ENCODE measurements around the gene XKR7. TPM values are rescaled to one million over a fixed set of nuclear protein-coding genes. Genes with fewer than 3 reads are reported as not detected.

XKR7 gene
- total RNA-seq, 4 donors from 2014 or later, result not detected

GRCh38 chr20:32050324-32050841 is 82.4 kb downstream of the XKR7 start:
- TF ChIP-seq EP300 (IDR thresholded peaks at IDR 0.05), result no peak
- TF ChIP-seq CTCF (IDR thresholded peaks at IDR 0.05), result no peak
- TF ChIP-seq POLR2AphosphoS5 (IDR thresholded peaks at IDR 0.05), result no peak
- TF ChIP-seq POLR2A (IDR thresholded peaks at IDR 0.05), result no peak
- Histone ChIP-seq H3K9me3 (no peaks in the 10 kb centered on the region), H3K36me3 (no peaks in the 10 kb centered on the region), H3K4me1 (peaks cover 16% of the 10 kb centered on the region), H3K27me3 (peaks cover 53% of the 10 kb centered on the region), H3K4me3 (no peak overlapping the region), H3K27ac (no peak overlapping the region)
- no peak for DNase-seq (ENCODE audit: low spot score in 2 of 2)
- WGBS, result 96% methylated on average over 4 of the region's 4 CpGs

- Histone ChIP-seq H3K36me3 (no peaks in the 10 kb centered on the region), H3K27me3 (peaks cover 54% of the 10 kb centered on the region), H3K4me1 (peaks cover 16% of the 10 kb centered on the region), H3K4me3 (no peak overlapping the region), H3K9me3 (no peaks in the 10 kb centered on the region), H3K27ac (peak overlapping the region; percentile 1)
- no peak for DNase-seq (ENCODE audit: low spot score in 2 of 2)
- WGBS, result 32% methylated on average over 17 of the region's 17 CpGs
- TF ChIP-seq POLR2AphosphoS5 (IDR thresholded peaks at IDR 0.05) (no peak), EP300 (IDR thresholded peaks at IDR 0.05) (no peak), CTCF (IDR thresholded peaks at IDR 0.05) (no peak), POLR2A (IDR thresholded peaks at IDR 0.05) (no peak)
Observed at GRCh38 chr20:32050851-32051556, 83.1 kb downstream of the XKR7 start.

- peak overlapping the region; percentile 47 for H3K4me3 ChIP-seq
- no peak for DNase-seq (ENCODE audit: low spot score in 2 of 2)
- peaks cover 57% of the 10 kb centered on the region for H3K27me3 ChIP-seq
Observed at GRCh38 chr20:32051720-32052089, 83.8 kb downstream of the XKR7 start.

DNA sequence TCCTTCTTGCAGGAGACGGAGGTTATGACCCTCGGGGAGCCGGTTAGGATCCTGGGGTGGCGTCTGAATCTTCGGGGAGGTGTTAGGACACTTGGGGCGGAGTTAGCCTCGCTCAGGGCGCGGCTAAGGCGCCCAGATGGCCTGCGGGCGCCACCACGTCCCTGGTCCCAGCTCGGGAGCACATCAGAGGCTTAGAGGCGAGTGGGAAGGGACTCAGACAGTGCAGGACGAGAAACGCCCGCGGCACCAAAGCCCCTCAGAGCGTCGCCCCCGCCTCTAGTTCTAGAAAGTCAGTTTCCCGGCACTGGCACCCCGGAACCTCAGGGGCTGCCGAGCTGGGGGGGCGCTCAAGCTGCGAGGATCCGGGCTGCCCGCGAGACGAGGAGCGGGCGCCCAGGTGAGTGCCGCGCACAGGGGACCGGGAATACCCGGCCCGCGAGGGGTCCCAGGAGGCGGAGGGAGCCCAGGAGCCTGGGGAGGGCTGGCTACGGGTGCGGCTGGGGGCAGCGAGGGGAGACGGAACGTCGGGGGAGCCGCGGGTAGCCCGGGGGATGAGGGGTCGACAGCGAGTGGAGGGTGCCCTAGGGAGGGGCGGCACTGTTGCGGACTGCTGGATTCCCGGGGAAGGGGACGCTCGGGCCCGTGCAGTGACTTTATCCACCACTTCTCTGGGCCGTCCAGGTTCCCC is 84.3 kb downstream of the XKR7 start, which contains the start of gene HCK:
HCK (plus strand) TSS at position 153 of the 688 bp plus-strand sequence.
- H3K27ac ChIP-seq, result peak within 1 kb of the TSS; percentile 82
- H3K4me1 ChIP-seq, result peaks cover 16% of the 10 kb centered on the region
- H3K36me3 ChIP-seq, result no peaks in the 10 kb centered on the region
- H3K4me3 ChIP-seq, result peak within 1 kb of the TSS; percentile 47
- H3K27me3 ChIP-seq, result peaks cover 61% of the 10 kb centered on the region
- no peaks in the 10 kb centered on the region for H3K9me3 ChIP-seq
- 1% methylated on average over 31 of the region's 58 CpGs for WGBS
- DNase-seq (ENCODE audit: low spot score in 2 of 2), result no peak
- TF ChIP-seq POLR2A (IDR thresholded peaks at IDR 0.05) (peak in 1 of 2 donors; percentile 39), EP300 (IDR thresholded peaks at IDR 0.05) (no peak)

More at GRCh38 chr20:32051720-32052089, 83.8 kb downstream of the XKR7 start:
- Histone ChIP-seq H3K4me1 (peaks cover 16% of the 10 kb centered on the region), H3K36me3 (no peaks in the 10 kb centered on the region), H3K27ac (peak overlapping the region; percentile 1), H3K9me3 (no peaks in the 10 kb centered on the region)
- TF ChIP-seq EP300 (IDR thresholded peaks at IDR 0.05) (no peak), POLR2AphosphoS5 (IDR thresholded peaks at IDR 0.05) (no peak), CTCF (IDR thresholded peaks at IDR 0.05) (no peak), POLR2A (IDR thresholded peaks at IDR 0.05) (no peak)
- 15% methylated on average over 14 of the region's 14 CpGs for WGBS

- Histone ChIP-seq H3K4me3 (peak overlapping the region; percentile 47), H3K9me3 (no peaks in the 10 kb centered on the region), H3K36me3 (no peaks in the 10 kb centered on the region), H3K27ac (no peak overlapping the region), H3K27me3 (peaks cover 67% of the 10 kb centered on the region), H3K4me1 (peaks cover 16% of the 10 kb centered on the region)
- no peak for TF ChIP-seq POLR2AphosphoS5 (IDR thresholded peaks at IDR 0.05)
- TF ChIP-seq POLR2A (IDR thresholded peaks at IDR 0.05), result no peak
- TF ChIP-seq EP300 (IDR thresholded peaks at IDR 0.05), result no peak
- TF ChIP-seq CTCF (IDR thresholded peaks at IDR 0.05), result no peak
- WGBS, result 20% methylated on average over 22 of the region's 22 CpGs
- DNase-seq (ENCODE audit: low spot score in 2 of 2), result peak in 1 of 2 donors; percentile 75
Observed at GRCh38 chr20:32052778-32053362, 84.9 kb downstream of the XKR7 start.

Other genes with a start within 250 kb of the XKR7 start
- gene BCL2L1, start 245.3 kb upstream of the XKR7 start, total RNA-seq, result 100 to 1,000 TPM; 104 to 120 (median 107) TPM
- 10 to 100 TPM in 2 of 4 donors, 1 to 10 TPM in 2; 4.4 to 11.2 (median 9.7) TPM for gene TPX2, start 228.9 kb upstream of the XKR7 start, total RNA-seq
- not detected for gene MYLK2, start 148.8 kb upstream of the XKR7 start, total RNA-seq
- not detected for gene FOXS1, start 122.5 kb upstream of the XKR7 start, total RNA-seq
- 1 to 10 TPM in 3 of 4 donors, not detected in 1; 1.1 to 2.4 (median 1.1) TPM for gene DUSP15, start 97.6 kb upstream of the XKR7 start, total RNA-seq
- gene TTLL9, start 97.5 kb upstream of the XKR7 start, total RNA-seq, result under 1 TPM in 2 of 4 donors, not detected in 2; 0.49 to 0.68 TPM
- 10 to 100 TPM in 1 of 4 donors, 1 to 10 TPM in 3; 5.1 to 12.3 (median 7.8) TPM for gene PDRG1, start 16.1 kb upstream of the XKR7 start, total RNA-seq
- gene CCM2L, start 42.3 kb downstream of the XKR7 start, total RNA-seq, result 1 to 10 TPM in 3 of 4 donors, under 1 TPM in 1; 0.62 to 3.4 (median 1.4) TPM
- 1 to 10 TPM; 5.0 to 10.0 (median 6.6) TPM for gene HCK, start 84.1 kb downstream of the XKR7 start, total RNA-seq
- 10 to 100 TPM; 45.5 to 54.9 (median 51.6) TPM for gene TM9SF4, start 141.6 kb downstream of the XKR7 start, total RNA-seq
- gene PLAGL2, start 239.6 kb downstream of the XKR7 start, total RNA-seq, result 10 to 100 TPM; 13.0 to 28.8 (median 20.4) TPM
- gene POFUT1, start 239.7 kb downstream of the XKR7 start, total RNA-seq, result 10 to 100 TPM; 19.0 to 36.4 (median 24.1) TPM